Breast epithelium (tissue), 3 donors: ENCODE results near the gene TTYH3.

ENCODE experiments used
- CTCF ChIP-seq, 3 donors: fragments of 450-650 bp; IDR thresholded peaks; one replicate each; pipeline ENCODE4 v1.5.1; 2016 to 2017; ENCODE audit warnings: antibody characterized with exemption in 3 of 3, mild to moderate bottlenecking in 3 of 3, moderate library complexity in 3 of 3
- POLR2A ChIP-seq: fragments of 450-650 bp; IDR thresholded peaks from one replicate; pipeline ENCODE4 v1.6.1; 2016; ENCODE audit warnings: antibody characterized with exemption, mild to moderate bottlenecking, moderate library complexity

- TF ChIP-seq POLR2A = no peak
- TF ChIP-seq CTCF (IDR thresholded peaks at IDR 0.05) = no peak
Measured at GRCh38 chr7:2607923-2608904, 23.6 kb upstream of the TTYH3 start.
